ENCODE measurements around the gene STRN3. TPM values are rescaled to one million over a fixed set of nuclear protein-coding genes. Genes with fewer than 3 reads are reported as not detected.

The STRN3 gene
- total RNA-seq, 1 donor from 2014 or later: 39.5 TPM

GRCh38 chr14:31025367-31026076, 657 bp downstream of the STRN3 start, which contains the start of gene AP4S1:
TSS of gene AP4S1 (plus strand) at chr14:31025649. CDS start at chr14:31066197, 40,548 bp downstream.
- peak within 1 kb of the TSS; percentile 74 for H3K4me3 Mint-ChIP-seq (ENCODE audit: unreplicated experiment)
- peak within 1 kb of the TSS; percentile 100 for H3K27ac Mint-ChIP-seq (ENCODE audit: unreplicated experiment)
- no peak for TF ChIP-seq CTCF (IDR thresholded peaks at IDR 0.05)
- peaks cover 36% of the 10 kb centered on the region for H3K4me1 Mint-ChIP-seq (ENCODE audit: low read depth)
- H3K36me3 Mint-ChIP-seq (ENCODE audit: low read depth): peaks cover 5% of the 10 kb centered on the region
- H3K27me3 Mint-ChIP-seq (ENCODE audit: low read depth): no peaks in the 10 kb centered on the region
- no peaks in the 10 kb centered on the region for H3K9me3 Mint-ChIP-seq (ENCODE audit: low read depth)
- peak; percentile 94 for DNase-seq (ENCODE audit: low spot score)

GRCh38 chr14:31024577-31025366, 1.4 kb downstream of the STRN3 start:
- no peak for TF ChIP-seq CTCF (IDR thresholded peaks at IDR 0.05)
- no peak for DNase-seq (ENCODE audit: low spot score)
- H3K9me3 Mint-ChIP-seq (ENCODE audit: low read depth): no peaks in the 10 kb centered on the region
- peak overlapping the region; percentile 74 for H3K4me3 Mint-ChIP-seq (ENCODE audit: unreplicated experiment)
- peaks cover 36% of the 10 kb centered on the region for H3K4me1 Mint-ChIP-seq (ENCODE audit: low read depth)
- H3K27me3 Mint-ChIP-seq (ENCODE audit: low read depth): no peaks in the 10 kb centered on the region
- H3K36me3 Mint-ChIP-seq (ENCODE audit: low read depth): peaks cover 5% of the 10 kb centered on the region
- peak overlapping the region; percentile 84 for H3K27ac Mint-ChIP-seq (ENCODE audit: unreplicated experiment)

- Mint-ChIP-seq H3K27ac (ENCODE audit: unreplicated experiment) (peak overlapping the region; percentile 43), H3K36me3 (ENCODE audit: low read depth) (peaks cover 5% of the 10 kb centered on the region), H3K4me1 (ENCODE audit: low read depth) (peaks cover 36% of the 10 kb centered on the region), H3K9me3 (ENCODE audit: low read depth) (no peaks in the 10 kb centered on the region), H3K4me3 (ENCODE audit: unreplicated experiment) (peak overlapping the region; percentile 74), H3K27me3 (ENCODE audit: low read depth) (no peaks in the 10 kb centered on the region)
- no peak for TF ChIP-seq CTCF (IDR thresholded peaks at IDR 0.05)
- DNase-seq (ENCODE audit: low spot score): no peak
These were observed 2.1 kb downstream of the STRN3 start for GRCh38 chr14:31024010-31024480.

GRCh38 chr14:31022386-31022785, 3.8 kb downstream of the STRN3 start:
- Mint-ChIP-seq H3K4me3 (ENCODE audit: unreplicated experiment) (no peak overlapping the region), H3K27ac (ENCODE audit: unreplicated experiment) (no peak overlapping the region), H3K36me3 (ENCODE audit: low read depth) (peaks cover 5% of the 10 kb centered on the region), H3K4me1 (ENCODE audit: low read depth) (peaks cover 35% of the 10 kb centered on the region), H3K27me3 (ENCODE audit: low read depth) (no peaks in the 10 kb centered on the region), H3K9me3 (ENCODE audit: low read depth) (no peaks in the 10 kb centered on the region)
- TF ChIP-seq CTCF (IDR thresholded peaks at IDR 0.05): no peak
- DNase-seq (ENCODE audit: low spot score): no peak

DNA sequence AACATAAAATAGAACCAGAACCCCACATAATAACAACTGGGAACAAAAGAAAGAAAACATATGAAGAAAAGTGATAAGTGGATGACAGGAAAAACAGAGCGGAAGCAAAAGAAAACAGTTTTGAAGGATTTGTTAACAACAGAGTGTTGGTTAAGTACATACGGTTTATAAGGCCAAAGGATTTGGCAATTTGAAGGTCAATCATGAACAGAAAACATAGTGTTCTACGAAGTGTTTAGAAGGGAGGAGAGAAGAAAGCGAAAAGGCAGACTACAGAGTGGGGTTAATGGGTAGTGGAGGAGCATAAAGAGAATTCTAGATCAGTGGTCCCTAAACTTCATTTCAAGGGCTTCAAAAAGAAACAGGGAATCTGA, 4.6 kb downstream of the STRN3 start:
- Mint-ChIP-seq H3K4me1 (ENCODE audit: low read depth) (peaks cover 29% of the 10 kb centered on the region), H3K27me3 (ENCODE audit: low read depth) (no peaks in the 10 kb centered on the region), H3K27ac (ENCODE audit: unreplicated experiment) (no peak overlapping the region), H3K36me3 (ENCODE audit: low read depth) (peaks cover 5% of the 10 kb centered on the region), H3K4me3 (ENCODE audit: unreplicated experiment) (no peak overlapping the region), H3K9me3 (ENCODE audit: low read depth) (no peaks in the 10 kb centered on the region)
- no peak for TF ChIP-seq CTCF (IDR thresholded peaks at IDR 0.05)
- no peak for DNase-seq (ENCODE audit: low spot score)

Data from chondrocyte (in vitro differentiated cells).